Measurements from ENCODE around the gene OVAAL.

OVAAL gene

GRCh38 chr1:180595966-180596365 lies 37.2 kb downstream of the OVAAL start:
- Histone ChIP-seq H3K36me3 (ENCODE audit: insufficient read depth, low read length) (no peaks in the 10 kb centered on the region), H3K9me3 (ENCODE audit: control insufficient read depth, insufficient read depth, low read length) (no peaks in the 10 kb centered on the region), H3K9ac (ENCODE audit: low read depth, low read length) (no peak overlapping the region), H3K4me1 (ENCODE audit: insufficient read depth, low read length) (peaks cover 7% of the 10 kb centered on the region; the same call in 1 of the 2 replicates)

GRCh38 chr1:180597520-180597919 lies 38.8 kb downstream of the OVAAL start:
- Histone ChIP-seq H3K9ac (ENCODE audit: low read depth, low read length) (no peak overlapping the region), H3K4me1 (ENCODE audit: insufficient read depth, low read length) (peaks cover 7% of the 10 kb centered on the region; the same call in 1 of the 2 replicates), H3K9me3 (ENCODE audit: control insufficient read depth, insufficient read depth, low read length) (no peaks in the 10 kb centered on the region), H3K36me3 (ENCODE audit: insufficient read depth, low read length) (no peaks in the 10 kb centered on the region)

GRCh38 chr1:180598333-180598974 lies 39.7 kb downstream of the OVAAL start:
- no peaks in the 10 kb centered on the region for H3K36me3 ChIP-seq (ENCODE audit: insufficient read depth, low read length)
- H3K9me3 ChIP-seq (ENCODE audit: control insufficient read depth, insufficient read depth, low read length) = no peaks in the 10 kb centered on the region
- no peak overlapping the region for H3K9ac ChIP-seq (ENCODE audit: low read depth, low read length)
- peaks cover 7% of the 10 kb centered on the region; the same call in 1 of the 2 replicates for H3K4me1 ChIP-seq (ENCODE audit: insufficient read depth, low read length)

GRCh38 chr1:180600343-180600742 lies 41.6 kb downstream of the OVAAL start:
- Histone ChIP-seq H3K9ac (ENCODE audit: low read depth, low read length) (no peak overlapping the region), H3K36me3 (ENCODE audit: insufficient read depth, low read length) (no peaks in the 10 kb centered on the region), H3K9me3 (ENCODE audit: control insufficient read depth, insufficient read depth, low read length) (no peaks in the 10 kb centered on the region), H3K4me1 (ENCODE audit: insufficient read depth, low read length) (peaks cover 7% of the 10 kb centered on the region; the same call in 1 of the 2 replicates)

GRCh38 chr1:180601512-180601911 lies 42.7 kb downstream of the OVAAL start:
- H3K9ac ChIP-seq (ENCODE audit: low read depth, low read length) = no peak overlapping the region
- H3K9me3 ChIP-seq (ENCODE audit: control insufficient read depth, insufficient read depth, low read length) = no peaks in the 10 kb centered on the region
- H3K36me3 ChIP-seq (ENCODE audit: insufficient read depth, low read length) = no peaks in the 10 kb centered on the region
- peaks cover 7% of the 10 kb centered on the region; the same call in 1 of the 2 replicates for H3K4me1 ChIP-seq (ENCODE audit: insufficient read depth, low read length)

GRCh38 chr1:180603223-180603849 lies 44.6 kb downstream of the OVAAL start:
- Histone ChIP-seq H3K9me3 (ENCODE audit: control insufficient read depth, insufficient read depth, low read length) (no peaks in the 10 kb centered on the region), H3K4me1 (ENCODE audit: insufficient read depth, low read length) (peaks cover 6% of the 10 kb centered on the region; the same call in 1 of the 2 replicates), H3K9ac (ENCODE audit: low read depth, low read length) (no peak overlapping the region), H3K36me3 (ENCODE audit: insufficient read depth, low read length) (no peaks in the 10 kb centered on the region)

GRCh38 chr1:180603850-180604226 lies 45.1 kb downstream of the OVAAL start:
- Histone ChIP-seq H3K9me3 (ENCODE audit: control insufficient read depth, insufficient read depth, low read length) (no peaks in the 10 kb centered on the region), H3K4me1 (ENCODE audit: insufficient read depth, low read length) (peaks cover 1% of the 10 kb centered on the region; the same call in 1 of the 2 replicates), H3K9ac (ENCODE audit: low read depth, low read length) (no peak overlapping the region), H3K36me3 (ENCODE audit: insufficient read depth, low read length) (no peaks in the 10 kb centered on the region)

GRCh38 chr1:180606155-180606554 lies 47.4 kb downstream of the OVAAL start:
- Histone ChIP-seq H3K9ac (ENCODE audit: low read depth, low read length) (no peak overlapping the region), H3K36me3 (ENCODE audit: insufficient read depth, low read length) (no peaks in the 10 kb centered on the region), H3K4me1 (ENCODE audit: insufficient read depth, low read length) (peaks cover 10% of the 10 kb centered on the region), H3K9me3 (ENCODE audit: control insufficient read depth, insufficient read depth, low read length) (no peaks in the 10 kb centered on the region)

- Histone ChIP-seq H3K36me3 (ENCODE audit: insufficient read depth, low read length) (no peaks in the 10 kb centered on the region), H3K4me1 (ENCODE audit: insufficient read depth, low read length) (peaks cover 12% of the 10 kb centered on the region), H3K9me3 (ENCODE audit: control insufficient read depth, insufficient read depth, low read length) (no peaks in the 10 kb centered on the region), H3K9ac (ENCODE audit: low read depth, low read length) (no peak overlapping the region)
Measured at GRCh38 chr1:180609643-180610555, 51.1 kb downstream of the OVAAL start.

GRCh38 chr1:180610556-180611015 lies 51.8 kb downstream of the OVAAL start:
- Histone ChIP-seq H3K9ac (ENCODE audit: low read depth, low read length) (no peak overlapping the region), H3K36me3 (ENCODE audit: insufficient read depth, low read length) (no peaks in the 10 kb centered on the region)

GRCh38 chr1:180611016-180611930 lies 52.5 kb downstream of the OVAAL start:
- Histone ChIP-seq H3K9ac (ENCODE audit: low read depth, low read length) (no peak overlapping the region), H3K36me3 (ENCODE audit: insufficient read depth, low read length) (no peaks in the 10 kb centered on the region), H3K4me1 (ENCODE audit: insufficient read depth, low read length) (peaks cover 12% of the 10 kb centered on the region), H3K9me3 (ENCODE audit: control insufficient read depth, insufficient read depth, low read length) (no peaks in the 10 kb centered on the region)

More at GRCh38 chr1:180610556-180611015, 51.8 kb downstream of the OVAAL start:
- no peaks in the 10 kb centered on the region for H3K9me3 ChIP-seq (ENCODE audit: control insufficient read depth, insufficient read depth, low read length)
- H3K4me1 ChIP-seq (ENCODE audit: insufficient read depth, low read length) = peaks cover 12% of the 10 kb centered on the region

- Histone ChIP-seq H3K36me3 (ENCODE audit: insufficient read depth, low read length) (no peaks in the 10 kb centered on the region), H3K9me3 (ENCODE audit: control insufficient read depth, insufficient read depth, low read length) (no peaks in the 10 kb centered on the region), H3K4me1 (ENCODE audit: insufficient read depth, low read length) (peaks cover 12% of the 10 kb centered on the region), H3K9ac (ENCODE audit: low read depth, low read length) (no peak overlapping the region)
Measured at GRCh38 chr1:180612632-180613031, 53.9 kb downstream of the OVAAL start.

- no peaks in the 10 kb centered on the region for H3K9me3 ChIP-seq (ENCODE audit: control insufficient read depth, insufficient read depth, low read length)
- no peak overlapping the region for H3K9ac ChIP-seq (ENCODE audit: low read depth, low read length)
- H3K4me1 ChIP-seq (ENCODE audit: insufficient read depth, low read length) = peaks cover 12% of the 10 kb centered on the region
- H3K36me3 ChIP-seq (ENCODE audit: insufficient read depth, low read length) = no peaks in the 10 kb centered on the region
Measured at GRCh38 chr1:180614730-180615129, 56.0 kb downstream of the OVAAL start.

Measured in ES-I3 (cell line).